Spleen (tissue), 11 donors: ENCODE data around the gene RDX. TPM values are rescaled to one million over a fixed set of nuclear protein-coding genes. Genes with fewer than 3 reads are reported as not detected.
"Not testable (repeated sequence)": the region's sequence is repeated elsewhere in the genome, so short reads cannot be mapped to it uniquely, and the experiment has no call there.

Source experiments
- DNase-seq: peaks from one replicate; pipeline ENCODE4 v3.0.0-alpha.2; 2020
- H3K27ac ChIP-seq, 8 donors: fragments of 200-600 bp; sonication (generic) in 7 of 8; 1 replicate in 4 of 8; 2 replicates in 4 of 8; pipeline versions ENCODE4 v1.5.0 to v1.8.0; 2016 to 2021; ENCODE audit warnings: inconsistent platforms in 4 of 8, mild to moderate bottlenecking in 4 of 8, moderate library complexity in 1 of 8
- H3K27me3 ChIP-seq, 7 donors: fragments of 200-600 bp; sonication (generic) in 6 of 7; replicated peaks in 1 of 7; 1 replicate in 4 of 7; 2 replicates in 3 of 7; pipeline versions ENCODE4 v1.5.0 to v1.8.0; 2016 to 2021; ENCODE audit warnings: inconsistent platforms in 3 of 7, mild to moderate bottlenecking in 1 of 7
- H3K36me3 ChIP-seq, 6 donors: fragments of 200-600 bp; sonication (generic) in 5 of 6; 1 replicate in 4 of 6; 2 replicates in 2 of 6; pipeline versions ENCODE4 v1.5.0 to v1.8.0; 2016 to 2021; ENCODE audit warnings: inconsistent platforms in 2 of 6
- H3K4me1 ChIP-seq, 6 donors: fragments of 200-600 bp; sonication (generic) in 5 of 6; 1 replicate in 3 of 6; 2 replicates in 3 of 6; pipeline versions ENCODE4 v1.5.0 to v1.8.0; 2016 to 2021; ENCODE audit warnings: inconsistent platforms in 3 of 6
- H3K4me3 ChIP-seq, 8 donors: fragments of 200-600 bp; sonication (generic) in 7 of 8; 1 replicate in 4 of 8; 2 replicates in 4 of 8; pipeline versions ENCODE4 v1.5.0 to v1.8.0; 2016 to 2021; ENCODE audit warnings: inconsistent platforms in 4 of 8, mild to moderate bottlenecking in 4 of 8, moderate library complexity in 2 of 8
- H3K9me3 ChIP-seq, 8 donors: fragments of 200-600 bp; sonication (generic) in 7 of 8; 1 replicate in 4 of 8; 2 replicates in 4 of 8; pipeline versions ENCODE4 v1.5.0 to v1.8.0; 2016 to 2021; ENCODE audit warnings: inconsistent platforms in 4 of 8
- CTCF ChIP-seq, 11 experiments: fragments of 200-600 bp in 7 of 11; fragments of 450-650 bp in 4 of 11; sonication (generic) in 4 of 11; IDR thresholded peaks in 8 of 11; conservative IDR thresholded peaks in 3 of 11; 1 replicate in 7 of 11; 2 replicates in 4 of 11; pipeline versions ENCODE4 v1.4.0 to v1.8.0; 2016 to 2021; ENCODE audit warnings: antibody characterized with exemption in 11 of 11, inconsistent platforms in 4 of 11, mild to moderate bottlenecking in 1 of 11
- POLR2A ChIP-seq, 3 donors: fragments of 450-650 bp; IDR thresholded peaks; one replicate each; pipeline ENCODE4 v1.5.1; 2017; ENCODE audit warnings: antibody characterized with exemption in 3 of 3, mild to moderate bottlenecking in 1 of 3
- POLR2AphosphoS5 ChIP-seq, 3 donors: sonication (generic); formaldehyde crosslinking; IDR thresholded peaks; one replicate each; pipeline ENCODE4 v1.5.1; 2017; ENCODE audit warnings: antibody characterized with exemption in 3 of 3
- WGBS, 5 donors: extraction: QIAGEN DNeasy Blood & Tissue Kit in 3 of 5; methylation state at CpG; one replicate each; pipeline versions ENCODE4 v1.1.5 to v1.1.7; 2013 to 2018; 5-methylcytosine and 5-hydroxymethylcytosine counted together
- intact Hi-C: fragments of 100-400 bp; cut with DNase I; formaldehyde crosslinking; loops from one replicate; pipeline ENCODE4 v1.15.0; 2023; ENCODE audit warnings: low total_unique reads
- polyA plus RNA-seq, 3 donors: library from polyadenylated mRNA; stranded (reverse); fragments of 200-250 nt; gene quantifications; one replicate each; pipeline ENCODE4 v1.2.1, GENCODE V29; 2013
- total RNA-seq, 7 donors: library from RNA; depleted of rRNA in 3 of 7; stranded (reverse); fragments of >200 nt in 3 of 7; fragmentation: NEBNext Ultra II Directional in 4 of 7; extraction: Animal tissue kit (Norgen Biotek cat#: 25700) in 4 of 7; gene quantifications; one replicate each; pipeline versions ENCODE4 v1.1.0 to v1.2.1, GENCODE V29; 2016 to 2021
- donor health status: healthy with polysubstance abuse.
- donor health status: DM: no; HTN: no; CAD: no; lungs with moderate emphysema.
- donor health status: DM: no; HTN: no; CAD: no.
- donor health status: Bipolar disorder and iron deficiency.
- donor health status: healthy.
- donor health status: DM: no; HTN: no; CAD: no.
- donor health status: DM: yes; HTN: yes; CAD: no.

Gene RDX
- total and polyA plus RNA-seq, 10 donors = 11.7 to 138 (median 90.9) TPM

GRCh38 chr11:110294509-110294908, 1.9 kb downstream of the RDX start:
- H3K27ac ChIP-seq = peak overlapping the region in 6 of 8 donors; percentile 93 to 97 (median 96)
- H3K4me1 ChIP-seq = peaks cover 25 to 75% (median 46%) of the 10 kb centered on the region in 6 donors
- no peaks in the 10 kb centered on the region for H3K9me3 ChIP-seq
- intact Hi-C loops = no loop called here
- no peaks in the 10 kb centered on the region for H3K27me3 ChIP-seq
- peak overlapping the region in 7 of 8 donors; percentile 4 to 97 (median 82) for H3K4me3 ChIP-seq
- WGBS, 5 donors = 47 to 70% (median 65%) methylated on average over 6 of the region's 6 CpGs
- TF ChIP-seq CTCF (IDR thresholded peaks at IDR 0.05 in 8 of 11, conservative IDR thresholded peaks at IDR 0.05 in 3 of 11) (no peak), POLR2AphosphoS5 (IDR thresholded peaks at IDR 0.05) (no peak), POLR2A (IDR thresholded peaks at IDR 0.05) (no peak)
- H3K36me3 ChIP-seq = no peaks in the 10 kb centered on the region
- DNase-seq = no peak

DNA sequence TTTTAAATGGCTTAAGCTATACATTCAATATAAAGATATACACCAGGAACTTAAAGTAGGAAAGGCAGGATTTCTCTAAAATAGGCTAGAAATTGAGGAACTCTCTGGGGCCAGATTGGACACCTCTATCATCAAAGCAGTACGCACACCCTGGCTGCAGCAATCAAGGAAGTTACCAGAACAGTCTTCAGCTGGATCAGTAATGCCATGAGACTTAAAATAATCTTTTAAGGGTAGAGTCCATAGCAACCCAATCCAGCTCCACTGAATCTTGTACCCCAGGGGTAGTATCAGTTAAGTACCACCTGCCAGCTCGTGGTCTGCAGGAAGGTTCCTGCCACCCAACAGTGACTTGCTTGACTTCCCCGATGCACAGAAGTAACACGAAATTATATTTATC, 3.0 kb downstream of the RDX start:
- peaks cover 25 to 83% (median 48%) of the 10 kb centered on the region in 6 donors for H3K4me1 ChIP-seq
- no peak for DNase-seq
- 29 to 49% (median 35%) methylated on average over 4 of the region's 4 CpGs for WGBS, 5 donors
- H3K9me3 ChIP-seq = no peaks in the 10 kb centered on the region
- peak overlapping the region in 1 of 8 donors; percentile 97 for H3K27ac ChIP-seq
- no peaks in the 10 kb centered on the region for H3K27me3 ChIP-seq
- TF ChIP-seq CTCF (IDR thresholded peaks at IDR 0.05 in 8 of 11, conservative IDR thresholded peaks at IDR 0.05 in 3 of 11) (no peak), POLR2AphosphoS5 (IDR thresholded peaks at IDR 0.05) (no peak), POLR2A (IDR thresholded peaks at IDR 0.05) (no peak)
- peak overlapping the region in 5 of 8 donors; percentile 15 to 97 (median 82) for H3K4me3 ChIP-seq
- intact Hi-C loops = no loop called here
- no peaks in the 10 kb centered on the region for H3K36me3 ChIP-seq

DNA sequence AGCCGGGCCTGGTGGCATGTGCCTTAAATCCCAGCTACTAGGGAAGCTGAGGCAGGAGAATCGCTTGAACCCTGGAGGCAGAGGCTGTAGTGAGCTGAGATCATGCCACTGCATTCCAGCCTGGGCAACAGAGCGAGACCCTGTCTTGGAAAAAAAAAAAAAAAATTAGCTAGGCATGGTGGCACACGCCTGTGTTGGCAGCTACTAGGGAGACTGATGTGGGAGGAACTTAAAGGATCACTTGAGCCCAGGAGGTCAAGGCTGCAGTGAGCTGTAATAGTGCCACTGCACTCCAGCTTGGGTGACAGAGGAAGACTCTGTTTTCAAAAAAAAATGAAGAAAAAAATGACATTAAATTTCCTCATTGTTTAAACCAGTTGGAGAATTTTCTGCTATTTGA, 4.3 kb downstream of the RDX start:
- H3K27me3 ChIP-seq, H3K36me3 ChIP-seq, H3K9me3 ChIP-seq, intact Hi-C loops, DNase-seq, H3K27ac ChIP-seq: not testable (repeated sequence)
- Histone ChIP-seq H3K4me3 (peak overlapping the region in 1 of 8 donors; percentile 84), H3K4me1 (peaks cover 28 to 83% (median 53%) of the 10 kb centered on the region in 6 donors)
- WGBS, 5 donors = 81 to 93% (median 92%) methylated on average over 4 of the region's 4 CpGs

- Histone ChIP-seq H3K27ac (no peak overlapping the region), H3K27me3 (no peaks in the 10 kb centered on the region), H3K4me1 (peaks cover 25 to 91% (median 49%) of the 10 kb centered on the region in 6 donors), H3K4me3 (no peak overlapping the region), H3K36me3 (no peaks in the 10 kb centered on the region), H3K9me3 (no peaks in the 10 kb centered on the region)
- TF ChIP-seq CTCF (IDR thresholded peaks at IDR 0.05 in 8 of 11, conservative IDR thresholded peaks at IDR 0.05 in 3 of 11) (no peak), POLR2A (IDR thresholded peaks at IDR 0.05) (no peak), POLR2AphosphoS5 (IDR thresholded peaks at IDR 0.05) (no peak)
- intact Hi-C loops = no loop called here
- no peak for DNase-seq
- WGBS, 5 donors = 93 to 96% (median 93%) methylated on average over 7 of the region's 7 CpGs
Measured at GRCh38 chr11:110290591-110291334, 5.7 kb downstream of the RDX start.
